Vagina (tissue), 2 donors: ENCODE data around the gene ZBTB40. TPM values are rescaled to one million over a fixed set of nuclear protein-coding genes. Genes with fewer than 3 reads are reported as not detected.

ENCODE experiments used
- DNase-seq, 2 donors: peaks; one replicate each; pipeline ENCODE4 v3.0.0-alpha.2; 2017; ENCODE audit errors: extremely low spot score in 2 of 2
- H3K27ac ChIP-seq: fragments of 200-600 bp; sonication (generic); one replicate; pipeline ENCODE4 v1.5.1; 2019
- H3K27me3 ChIP-seq: fragments of 200-600 bp; sonication (generic); one replicate; pipeline ENCODE4 v1.5.1; 2019
- H3K36me3 ChIP-seq, 2 donors: fragments of 200-600 bp; sonication (generic); one replicate each; pipeline ENCODE4 v1.5.1; 2017 to 2019
- H3K4me1 ChIP-seq: fragments of 200-600 bp; sonication (generic); one replicate; pipeline ENCODE4 v1.5.1; 2019
- H3K4me3 ChIP-seq, 2 donors: fragments of 200-600 bp; sonication (generic); 1 replicate in 1 of 2; 2 replicates in 1 of 2; pipeline ENCODE4 v1.5.1; 2016 to 2019
- H3K9me3 ChIP-seq: fragments of 200-600 bp; sonication (generic); one replicate; pipeline ENCODE4 v1.5.1; 2019
- CTCF ChIP-seq, 3 experiments: fragments of 450-650 bp in 2 of 3; fragments of 200-600 bp in 1 of 3; sonication (generic) in 1 of 3; IDR thresholded peaks; one replicate each; pipeline ENCODE4 v1.5.1; 2017 to 2019; ENCODE audit warnings: antibody characterized with exemption in 3 of 3, mild to moderate bottlenecking in 2 of 3, moderate library complexity in 2 of 3
- POLR2A ChIP-seq, 2 donors: fragments of 450-650 bp; IDR thresholded peaks; one replicate each; pipeline ENCODE4 v1.6.1; 2017; ENCODE audit warnings: antibody characterized with exemption in 2 of 2, mild to moderate bottlenecking in 2 of 2, moderate library complexity in 2 of 2
- POLR2AphosphoS5 ChIP-seq, 2 donors: sonication (generic); formaldehyde crosslinking; IDR thresholded peaks; one replicate each; pipeline ENCODE4 v1.9.0; 2017; ENCODE audit warnings: antibody characterized with exemption in 2 of 2, mild to moderate bottlenecking in 2 of 2, low read depth in 1 of 2; ENCODE audit not compliant: insufficient read depth in 1 of 2
- intact Hi-C: fragments of 100-400 bp; cut with DNase I; formaldehyde crosslinking; loops from one replicate; pipeline ENCODE4 v1.15.1; 2023
- total RNA-seq: library from RNA; depleted of rRNA; stranded (reverse); fragments of >200 nt; gene quantifications from one replicate; pipeline ENCODE4 v1.2.3, GENCODE V29; 2016

Gene ZBTB40
- total RNA-seq, 1 donor from 2014 or later, result 14.7 TPM

GRCh38 chr1:22476566-22476965 lies 24.9 kb downstream of the ZBTB40 start:
- Histone ChIP-seq H3K4me3 (no peak overlapping the region), H3K4me1 (peaks cover 20% of the 10 kb centered on the region), H3K36me3 (no peaks in the 10 kb centered on the region), H3K27ac (no peak overlapping the region), H3K27me3 (no peaks in the 10 kb centered on the region), H3K9me3 (no peaks in the 10 kb centered on the region)
- DNase-seq, result no peak
- TF ChIP-seq CTCF (IDR thresholded peaks at IDR 0.05), result no peak
- TF ChIP-seq POLR2AphosphoS5 (IDR thresholded peaks at IDR 0.05; ENCODE audit: insufficient read depth in 1 of 2, low read depth in 1 of 2), result no peak
- no peak for TF ChIP-seq POLR2A (IDR thresholded peaks at IDR 0.05)
- intact Hi-C loops, result no loop called here

GRCh38 chr1:22483121-22483520 lies 31.5 kb downstream of the ZBTB40 start:
- DNase-seq, result no peak
- Histone ChIP-seq H3K9me3 (no peaks in the 10 kb centered on the region), H3K4me3 (no peak overlapping the region), H3K27ac (no peak overlapping the region), H3K36me3 (no peaks in the 10 kb centered on the region), H3K27me3 (no peaks in the 10 kb centered on the region), H3K4me1 (no peaks in the 10 kb centered on the region)
- TF ChIP-seq CTCF (IDR thresholded peaks at IDR 0.05), result no peak
- no peak for TF ChIP-seq POLR2AphosphoS5 (IDR thresholded peaks at IDR 0.05; ENCODE audit: insufficient read depth in 1 of 2, low read depth in 1 of 2)
- intact Hi-C loops, result no loop called here

GRCh38 chr1:22484706-22485345 lies 33.2 kb downstream of the ZBTB40 start:
- no peak overlapping the region for H3K4me3 ChIP-seq
- H3K9me3 ChIP-seq, result no peaks in the 10 kb centered on the region
- intact Hi-C loops, result no loop called here
- DNase-seq, result no peak
- H3K4me1 ChIP-seq, result no peaks in the 10 kb centered on the region
- H3K27me3 ChIP-seq, result no peaks in the 10 kb centered on the region
- H3K36me3 ChIP-seq, result no peaks in the 10 kb centered on the region
- no peak for TF ChIP-seq CTCF (IDR thresholded peaks at IDR 0.05)
- no peak for TF ChIP-seq POLR2A (IDR thresholded peaks at IDR 0.05)
- no peak for TF ChIP-seq POLR2AphosphoS5 (IDR thresholded peaks at IDR 0.05; ENCODE audit: insufficient read depth in 1 of 2, low read depth in 1 of 2)
- H3K27ac ChIP-seq, result no peak overlapping the region

- intact Hi-C loops, result no loop called here
- DNase-seq, result no peak
- H3K4me1 ChIP-seq, result no peaks in the 10 kb centered on the region
- H3K9me3 ChIP-seq, result no peaks in the 10 kb centered on the region
- no peak for TF ChIP-seq POLR2AphosphoS5 (IDR thresholded peaks at IDR 0.05; ENCODE audit: insufficient read depth in 1 of 2, low read depth in 1 of 2)
- no peak for TF ChIP-seq CTCF (IDR thresholded peaks at IDR 0.05)
- no peak for TF ChIP-seq POLR2A (IDR thresholded peaks at IDR 0.05)
- no peaks in the 10 kb centered on the region for H3K27me3 ChIP-seq
- H3K4me3 ChIP-seq, result no peak overlapping the region
- H3K36me3 ChIP-seq, result peaks cover 0 to 6% of the 10 kb centered on the region in 2 donors
- no peak overlapping the region for H3K27ac ChIP-seq
Observed at GRCh38 chr1:22485431-22485830, 33.8 kb downstream of the ZBTB40 start.

- no peaks in the 10 kb centered on the region for H3K27me3 ChIP-seq
- intact Hi-C loops, result no loop called here
- no peak for DNase-seq
- no peaks in the 10 kb centered on the region for H3K9me3 ChIP-seq
- no peak for TF ChIP-seq POLR2AphosphoS5 (IDR thresholded peaks at IDR 0.05; ENCODE audit: insufficient read depth in 1 of 2, low read depth in 1 of 2)
- TF ChIP-seq CTCF (IDR thresholded peaks at IDR 0.05), result no peak
- H3K4me1 ChIP-seq, result no peaks in the 10 kb centered on the region
- H3K36me3 ChIP-seq, result peaks cover 0 to 16% of the 10 kb centered on the region in 2 donors
- no peak overlapping the region for H3K4me3 ChIP-seq
- no peak overlapping the region for H3K27ac ChIP-seq
Observed at GRCh38 chr1:22487781-22488180, 36.1 kb downstream of the ZBTB40 start.
